ENCODE measurements around the gene HPDL. TPM values are rescaled to one million over a fixed set of nuclear protein-coding genes. Genes with fewer than 3 reads are reported as not detected.

The HPDL gene
- total and polyA plus RNA-seq, 5 donors from 2014 or later, result 0.39 to 1.2 (median 1.0) TPM; not detected in 2

Other genes starting within 250 kb of the HPDL start
- 0.10 TPM for gene ZSWIM5, start 120.3 kb upstream of the HPDL start, total RNA-seq
- gene ZSWIM5, start 120.3 kb upstream of the HPDL start, polyA plus RNA-seq, result under 1 TPM in 3 of 4 donors, not detected in 1; 0.09 to 0.23 (median 0.09) TPM
- gene TOE1, start 13.3 kb downstream of the HPDL start, total RNA-seq, result 48.7 TPM
- 10 to 100 TPM; 12.1 to 16.5 (median 14.7) TPM for gene TOE1, start 13.3 kb downstream of the HPDL start, polyA plus RNA-seq
- 75.2 TPM for gene MUTYH, start 13.5 kb downstream of the HPDL start, total RNA-seq
- 10 to 100 TPM; 11.3 to 25.4 (median 19.7) TPM for gene MUTYH, start 13.5 kb downstream of the HPDL start, polyA plus RNA-seq
- 5.3 TPM for gene TESK2, start 164.3 kb downstream of the HPDL start, total RNA-seq
- 1 to 10 TPM; 2.9 to 4.5 (median 3.7) TPM for gene TESK2, start 164.3 kb downstream of the HPDL start, polyA plus RNA-seq
- 0.89 TPM for gene CCDC163, start 173.2 kb downstream of the HPDL start, total RNA-seq
- gene CCDC163, start 173.2 kb downstream of the HPDL start, polyA plus RNA-seq, result 1 to 10 TPM; 1.9 to 8.8 (median 5.6) TPM
- 0.84 TPM for gene MMACHC, start 173.4 kb downstream of the HPDL start, total RNA-seq
- gene MMACHC, start 173.4 kb downstream of the HPDL start, polyA plus RNA-seq, result under 1 TPM in 3 of 4 donors, not detected in 1; 0.09 to 0.33 (median 0.14) TPM
- 96.7 TPM for gene PRDX1, start 195.0 kb downstream of the HPDL start, total RNA-seq
- gene PRDX1, start 195.0 kb downstream of the HPDL start, polyA plus RNA-seq, result 100 to 1,000 TPM; 287 to 384 (median 351) TPM
- 53.1 TPM for gene AKR1A1, start 223.9 kb downstream of the HPDL start, total RNA-seq
- 100 to 1,000 TPM in 2 of 4 donors, 10 to 100 TPM in 2; 78.7 to 117 (median 97.0) TPM for gene AKR1A1, start 223.9 kb downstream of the HPDL start, polyA plus RNA-seq

All from CD4-positive, CD25-positive, alpha-beta regulatory T cell (primary cell).